ENCODE data around the gene FGF14. TPM values are rescaled to one million over a fixed set of nuclear protein-coding genes. Genes with fewer than 3 reads are reported as not detected.
"Not testable (repeated sequence)": the region's sequence is repeated elsewhere in the genome, so short reads cannot be mapped to it uniquely, and the experiment has no call there.

FGF14 gene
- total RNA-seq, 2 experiments from 2014 or later = not detected

DNA sequence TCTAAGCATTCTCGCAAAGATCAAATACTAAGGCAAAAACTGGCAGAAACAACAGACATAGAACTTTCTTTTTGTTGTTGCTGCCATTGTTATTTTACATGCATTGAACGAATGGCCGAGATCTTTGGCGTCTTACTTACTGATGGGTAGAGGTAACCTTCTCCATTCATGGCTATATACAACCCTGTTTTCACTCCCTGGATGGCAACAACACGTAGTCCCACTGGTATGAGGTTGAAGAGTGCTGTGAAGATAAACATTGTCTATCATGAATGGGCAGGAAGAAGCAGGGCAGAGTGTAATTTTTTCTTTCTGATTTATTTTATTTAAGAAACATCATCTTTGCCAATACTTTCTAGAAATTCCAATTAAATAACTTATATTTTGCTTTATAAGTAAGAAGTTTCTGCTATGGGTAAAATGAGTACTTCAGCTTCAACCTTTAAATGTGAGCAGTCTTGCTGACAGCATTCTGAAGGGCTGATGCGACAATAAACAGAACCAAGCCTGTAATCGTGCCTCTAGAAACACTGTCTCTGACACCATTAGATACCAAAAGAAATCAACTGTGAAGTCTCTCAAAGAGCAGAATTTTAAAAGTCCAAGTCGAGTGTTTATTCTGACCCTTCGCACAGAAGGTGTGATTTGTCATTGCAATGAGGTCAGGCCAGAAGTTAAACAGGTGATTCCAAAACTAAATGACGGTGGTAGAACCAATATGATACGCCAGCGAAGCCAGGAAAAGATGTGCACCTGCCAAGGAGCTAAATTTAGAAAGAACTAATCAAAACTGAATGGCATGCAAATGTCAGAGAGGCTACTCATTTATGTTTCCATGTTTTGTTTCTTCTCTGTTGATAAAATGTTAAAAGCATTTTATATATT lies 533.0 kb downstream of the FGF14 start:
- Mint-ChIP-seq H3K4me1 (no peaks in the 10 kb centered on the region), H3K27me3 (peaks cover 5% of the 10 kb centered on the region), H3K4me3 (no peak overlapping the region), H3K27ac (no peak overlapping the region), H3K36me3 (no peaks in the 10 kb centered on the region), H3K9me3 (no peaks in the 10 kb centered on the region)
- DNase-seq = no peak

DNA sequence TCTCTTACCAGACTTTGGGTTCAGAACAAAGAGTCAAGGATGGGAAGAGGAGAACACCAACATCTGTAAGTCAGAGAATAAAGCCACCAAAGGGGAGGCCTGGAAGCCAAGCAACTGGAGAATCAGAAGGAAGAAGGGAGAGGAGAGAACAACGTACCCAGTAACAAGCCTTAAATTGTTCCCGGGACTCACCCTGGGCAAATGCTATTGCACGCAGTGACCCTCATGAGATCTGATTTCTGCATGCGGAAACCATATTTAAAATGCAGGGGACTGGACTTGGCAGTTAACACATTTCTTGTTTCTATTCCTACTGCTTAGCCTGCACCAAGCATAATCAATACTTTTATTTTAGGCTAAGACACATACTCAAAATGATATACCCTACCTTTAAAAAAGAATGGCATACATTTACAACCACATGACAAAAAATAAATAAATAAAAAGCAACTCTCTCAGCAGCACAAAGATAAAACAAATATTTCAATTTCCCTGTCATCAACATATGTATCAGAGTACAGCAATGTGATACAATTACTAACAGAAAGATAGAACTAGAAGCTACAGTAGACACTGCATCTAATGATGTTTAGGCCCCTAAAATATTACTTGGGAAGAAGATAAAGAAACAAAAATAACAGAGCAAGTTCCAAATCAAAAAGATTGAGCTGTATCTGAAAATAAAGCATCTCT lies 534.8 kb downstream of the FGF14 start:
- DNase-seq = no peak
- Mint-ChIP-seq H3K4me3 (no peak overlapping the region), H3K27ac (no peak overlapping the region), H3K9me3 (no peaks in the 10 kb centered on the region), H3K36me3 (no peaks in the 10 kb centered on the region), H3K27me3 (peaks cover 5% of the 10 kb centered on the region), H3K4me1 (no peaks in the 10 kb centered on the region)

DNA sequence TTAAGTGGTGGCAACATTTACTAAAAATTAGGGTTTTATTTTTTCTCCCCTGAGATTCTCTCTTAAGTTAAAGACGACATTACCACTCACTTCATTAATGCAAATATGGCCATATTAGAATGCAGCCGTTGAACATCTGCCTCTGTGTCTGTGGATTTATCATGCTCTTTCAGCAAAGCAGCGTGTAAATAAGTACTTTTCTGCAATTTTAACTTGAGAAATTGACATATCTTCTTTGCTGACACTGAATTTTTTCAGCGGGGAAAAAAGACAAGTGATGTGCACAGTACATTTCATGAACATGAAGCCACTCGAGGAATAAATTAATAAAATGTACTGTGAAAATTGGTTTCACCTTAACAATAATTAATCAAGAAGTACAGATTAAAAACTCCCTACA lies 543.0 kb downstream of the FGF14 start:
- Mint-ChIP-seq H3K9me3 (no peaks in the 10 kb centered on the region), H3K27ac (no peak overlapping the region), H3K4me1 (no peaks in the 10 kb centered on the region), H3K27me3 (peaks cover 6% of the 10 kb centered on the region), H3K36me3 (no peaks in the 10 kb centered on the region), H3K4me3 (no peak overlapping the region)
- no peak for DNase-seq

DNA sequence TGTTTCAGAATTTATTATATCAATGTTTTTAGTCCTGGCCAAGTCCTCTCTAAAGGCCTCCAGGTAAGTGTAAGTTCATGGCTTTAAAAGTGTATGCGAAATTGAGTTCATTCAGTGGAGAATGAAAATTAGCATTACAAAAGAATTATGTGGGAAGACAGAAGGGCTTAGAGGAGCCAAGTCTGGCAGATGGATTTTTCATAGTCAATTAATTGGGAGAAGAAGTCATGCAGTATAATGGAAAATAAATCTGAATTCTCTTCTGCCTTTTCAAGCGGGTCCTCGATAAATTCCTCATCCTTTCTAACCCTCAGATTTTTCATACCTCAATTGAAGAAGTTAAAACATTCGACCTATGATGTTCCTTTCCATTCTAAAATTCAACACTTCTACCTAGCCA lies 555.1 kb downstream of the FGF14 start:
- Mint-ChIP-seq H3K27me3 (peaks cover 6% of the 10 kb centered on the region), H3K4me1 (no peaks in the 10 kb centered on the region), H3K9me3 (no peaks in the 10 kb centered on the region), H3K4me3 (no peak overlapping the region), H3K36me3 (no peaks in the 10 kb centered on the region), H3K27ac (no peak overlapping the region)
- no peak for DNase-seq

DNA sequence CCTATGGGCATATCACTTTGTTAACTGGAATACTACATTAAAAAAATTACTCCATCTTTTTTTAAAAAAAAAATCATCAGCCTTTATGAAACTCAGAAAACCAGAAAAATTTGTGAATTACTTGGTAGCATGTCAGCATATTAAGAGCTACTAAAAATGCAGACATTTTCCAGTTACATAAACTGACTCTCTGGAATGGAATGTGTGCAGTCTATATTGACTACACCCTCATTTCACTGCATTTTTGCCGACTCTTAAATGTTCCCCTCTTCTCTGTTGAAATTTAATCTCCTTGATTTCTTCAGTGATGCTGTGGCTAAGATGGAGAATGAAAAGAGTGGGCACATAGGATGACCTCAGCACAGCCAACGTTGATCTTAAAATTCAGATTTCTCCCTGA lies 555.6 kb downstream of the FGF14 start:
- Mint-ChIP-seq H3K27ac (no peak overlapping the region), H3K27me3 (peaks cover 3% of the 10 kb centered on the region), H3K36me3 (no peaks in the 10 kb centered on the region), H3K9me3 (no peaks in the 10 kb centered on the region), H3K4me3 (no peak overlapping the region), H3K4me1 (no peaks in the 10 kb centered on the region)
- DNase-seq = no peak

DNA sequence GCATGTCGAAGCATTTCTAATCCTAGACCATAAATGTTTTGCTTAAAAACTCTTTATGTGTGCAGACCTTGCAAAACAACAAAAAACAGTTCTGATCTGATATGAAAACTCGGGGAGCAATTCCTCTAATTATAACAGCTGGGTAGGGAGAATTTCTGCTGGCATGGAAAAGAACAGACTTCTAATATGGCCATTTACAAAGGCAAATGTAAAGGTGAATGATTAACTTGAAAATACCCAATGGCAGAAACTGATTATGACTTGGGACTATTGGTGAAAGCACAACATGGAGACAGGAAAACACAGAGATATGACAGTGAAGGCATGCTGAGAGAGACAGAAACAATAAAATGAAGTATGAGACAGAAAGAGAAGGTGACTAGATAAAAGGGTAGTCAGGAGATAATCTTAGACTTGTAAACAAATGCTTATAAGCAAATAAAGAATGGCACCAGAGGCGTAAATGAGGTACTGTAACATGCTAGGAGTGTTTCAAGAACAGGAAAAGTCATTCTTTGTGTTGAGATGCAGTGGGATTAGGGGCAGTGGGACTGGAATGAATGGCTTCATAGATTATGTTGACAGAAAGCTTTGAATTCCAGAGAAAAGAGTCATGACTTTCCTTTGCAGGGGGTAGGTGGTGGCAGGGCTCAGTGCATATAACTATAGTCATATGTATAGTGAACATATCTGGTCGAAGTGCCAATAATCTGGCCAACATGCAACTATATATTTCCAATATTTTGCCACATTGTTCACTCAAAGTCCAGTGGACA lies 556.4 kb downstream of the FGF14 start:
- no peak overlapping the region for H3K27ac Mint-ChIP-seq
- H3K27me3 Mint-ChIP-seq = peaks cover 3% of the 10 kb centered on the region
- DNase-seq = no peak
- H3K4me3 Mint-ChIP-seq = no peak overlapping the region
- no peaks in the 10 kb centered on the region for H3K36me3 Mint-ChIP-seq
- H3K9me3 Mint-ChIP-seq = no peaks in the 10 kb centered on the region
- H3K4me1 Mint-ChIP-seq = no peaks in the 10 kb centered on the region

DNA sequence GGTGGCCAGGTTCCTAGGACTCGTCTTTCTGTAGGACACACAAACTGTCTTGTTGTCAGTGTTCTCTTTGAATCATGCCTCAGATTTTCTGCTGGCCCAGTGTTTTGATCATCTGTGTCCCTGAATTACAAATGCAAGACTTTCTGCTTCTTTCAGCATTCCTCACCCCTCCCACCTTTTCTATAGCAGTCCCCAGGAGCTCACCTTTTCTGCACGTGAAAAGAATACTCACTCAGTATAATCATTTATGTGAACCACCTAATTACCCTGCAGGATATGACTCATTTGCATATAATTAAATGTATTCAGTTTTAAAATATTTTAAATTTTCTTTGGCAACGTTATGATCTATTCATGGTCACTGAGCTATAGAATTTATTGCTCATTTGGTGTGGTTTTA lies 560.1 kb downstream of the FGF14 start:
- Mint-ChIP-seq H3K9me3 (no peaks in the 10 kb centered on the region), H3K36me3 (no peaks in the 10 kb centered on the region), H3K4me3 (no peak overlapping the region), H3K4me1 (no peaks in the 10 kb centered on the region), H3K27ac (no peak overlapping the region), H3K27me3 (peaks cover 3% of the 10 kb centered on the region)
- no peak for DNase-seq

DNA sequence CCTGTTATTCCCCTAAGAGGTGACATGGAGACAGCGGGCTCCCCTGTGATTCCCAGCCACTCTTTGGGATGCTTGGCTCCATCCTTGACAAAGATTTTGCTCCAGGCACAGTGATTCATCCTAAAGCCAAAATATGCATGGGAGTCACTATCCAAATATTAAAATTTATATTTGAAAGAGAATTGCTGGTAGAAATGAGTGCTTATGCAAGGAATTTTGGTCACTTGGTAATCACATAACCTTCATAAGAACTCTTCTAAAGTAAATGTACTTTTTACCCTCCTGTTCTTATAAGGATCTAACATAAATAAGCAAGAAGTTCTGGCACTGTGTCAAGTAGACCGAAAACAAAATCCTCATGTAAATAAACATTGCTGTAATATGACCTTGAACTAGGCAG lies 563.5 kb downstream of the FGF14 start:
- Mint-ChIP-seq H3K36me3 (no peaks in the 10 kb centered on the region), H3K27me3 (no peaks in the 10 kb centered on the region), H3K4me1 (no peaks in the 10 kb centered on the region), H3K9me3 (no peaks in the 10 kb centered on the region), H3K27ac (no peak overlapping the region), H3K4me3 (no peak overlapping the region)
- DNase-seq = no peak

DNA sequence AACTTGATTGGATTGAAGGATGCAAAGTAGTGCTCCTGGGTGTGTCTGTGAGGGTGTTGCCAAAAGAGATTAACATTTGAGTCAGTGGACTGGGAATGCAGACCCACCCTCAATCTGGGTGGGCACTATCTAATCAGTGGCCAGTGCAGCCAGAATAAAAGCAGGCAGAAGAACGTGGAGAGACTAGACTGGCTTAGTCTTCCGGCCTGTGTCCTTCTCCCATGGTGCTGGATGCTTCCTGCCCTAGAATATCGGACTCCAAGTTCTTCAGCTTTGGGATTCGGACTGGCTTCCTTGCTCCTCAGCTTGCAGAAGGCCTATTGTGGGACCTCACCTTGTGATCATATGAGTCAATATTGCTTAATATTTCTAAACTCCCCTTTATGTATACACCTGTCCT lies 564.1 kb downstream of the FGF14 start:
- DNase-seq, H3K9me3 Mint-ChIP-seq, H3K4me1 Mint-ChIP-seq, H3K27ac Mint-ChIP-seq, H3K27me3 Mint-ChIP-seq, H3K4me3 Mint-ChIP-seq, H3K36me3 Mint-ChIP-seq: not testable (repeated sequence)

DNA sequence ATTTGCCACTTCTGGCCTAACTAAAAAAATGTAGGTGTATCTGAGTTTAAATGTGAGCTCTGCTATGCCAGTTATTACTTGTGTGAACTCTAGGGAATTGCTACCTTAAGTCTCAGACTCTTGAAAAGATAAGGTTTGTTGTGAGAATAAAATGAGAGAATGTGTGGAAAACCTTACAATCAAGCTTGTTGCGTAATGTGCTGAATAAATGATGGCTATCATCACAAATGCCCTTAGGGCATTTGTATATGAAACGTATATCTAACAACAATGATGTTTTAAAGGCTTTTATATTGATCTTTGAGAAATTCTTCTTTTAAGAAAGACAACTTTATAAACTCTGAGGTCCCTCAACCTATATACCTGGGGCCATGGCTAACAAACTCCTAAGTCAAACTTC lies 564.6 kb downstream of the FGF14 start:
- no peaks in the 10 kb centered on the region for H3K9me3 Mint-ChIP-seq
- no peaks in the 10 kb centered on the region for H3K4me1 Mint-ChIP-seq
- no peaks in the 10 kb centered on the region for H3K36me3 Mint-ChIP-seq
- no peak overlapping the region for H3K27ac Mint-ChIP-seq
- no peaks in the 10 kb centered on the region for H3K27me3 Mint-ChIP-seq
- H3K4me3 Mint-ChIP-seq = no peak overlapping the region
- DNase-seq = no peak

DNA sequence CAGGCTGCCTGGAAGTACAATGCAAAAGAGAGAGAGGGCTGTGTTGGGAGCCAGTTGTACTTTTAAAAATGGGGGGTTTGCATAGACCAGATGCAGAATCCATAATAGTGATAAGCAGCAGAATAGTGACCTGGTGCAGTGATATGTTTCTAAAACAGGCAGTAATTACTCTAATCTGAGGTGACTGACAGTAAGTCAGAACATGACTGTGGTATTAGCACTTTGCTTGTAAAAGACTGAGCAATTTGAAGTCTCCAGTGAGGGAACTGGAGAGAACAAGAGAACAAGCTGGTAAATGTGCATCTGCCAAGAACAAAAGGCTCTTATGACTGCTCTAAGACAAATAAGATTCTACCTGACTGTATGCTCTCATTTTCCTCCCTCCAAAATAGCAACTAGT lies 565.9 kb downstream of the FGF14 start:
- DNase-seq = no peak
- Mint-ChIP-seq H3K4me1 (no peaks in the 10 kb centered on the region), H3K27ac (no peak overlapping the region), H3K4me3 (no peak overlapping the region), H3K27me3 (no peaks in the 10 kb centered on the region), H3K36me3 (no peaks in the 10 kb centered on the region), H3K9me3 (no peaks in the 10 kb centered on the region)

DNA sequence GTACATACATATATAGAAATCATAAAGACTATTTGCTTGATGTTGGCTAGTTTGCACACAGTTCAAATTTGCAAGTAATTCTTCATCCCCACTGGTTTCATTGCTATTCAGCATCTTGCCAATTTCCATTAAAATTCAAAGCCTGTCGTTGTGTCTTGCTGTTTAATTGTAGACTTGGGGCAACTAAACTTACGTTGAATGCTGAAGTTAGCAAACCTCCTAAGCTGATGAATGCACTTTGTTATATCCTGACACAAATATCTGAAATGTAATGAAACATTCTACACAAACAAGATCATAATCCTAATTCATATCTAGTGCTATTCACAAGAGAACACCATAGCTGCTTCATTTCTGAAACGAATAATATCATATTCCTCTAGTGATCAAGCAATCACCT lies 568.2 kb downstream of the FGF14 start:
- DNase-seq = no peak
- H3K27me3 Mint-ChIP-seq = peaks cover 4% of the 10 kb centered on the region
- H3K4me3 Mint-ChIP-seq = no peak overlapping the region
- no peaks in the 10 kb centered on the region for H3K36me3 Mint-ChIP-seq
- peaks cover 2% of the 10 kb centered on the region for H3K9me3 Mint-ChIP-seq
- H3K27ac Mint-ChIP-seq = no peak overlapping the region
- no peaks in the 10 kb centered on the region for H3K4me1 Mint-ChIP-seq

DNA sequence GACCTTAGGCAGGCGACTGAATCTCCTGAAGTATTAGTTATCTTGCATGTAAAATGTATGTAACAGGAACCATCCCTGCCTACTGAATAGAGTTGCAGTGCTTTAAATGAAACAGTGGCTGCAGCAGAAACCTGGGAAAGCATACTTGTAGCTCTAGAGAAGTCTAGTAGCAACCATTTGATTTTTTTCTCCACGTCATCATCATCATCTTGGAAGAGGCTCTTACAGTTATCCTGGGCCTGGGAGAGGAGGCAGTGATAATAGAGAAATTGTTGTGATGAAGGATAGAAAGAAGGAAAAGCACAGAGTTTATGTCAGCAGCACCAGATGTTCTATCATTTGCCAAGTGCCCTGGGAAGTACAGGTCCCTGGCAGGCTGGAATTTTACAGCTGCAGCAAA lies 571.8 kb downstream of the FGF14 start:
- no peaks in the 10 kb centered on the region for H3K36me3 Mint-ChIP-seq
- no peak for DNase-seq
- no peaks in the 10 kb centered on the region for H3K4me1 Mint-ChIP-seq
- peaks cover 4% of the 10 kb centered on the region for H3K27me3 Mint-ChIP-seq
- peaks cover 2% of the 10 kb centered on the region for H3K9me3 Mint-ChIP-seq
- no peak overlapping the region for H3K4me3 Mint-ChIP-seq
- no peak overlapping the region for H3K27ac Mint-ChIP-seq

DNA sequence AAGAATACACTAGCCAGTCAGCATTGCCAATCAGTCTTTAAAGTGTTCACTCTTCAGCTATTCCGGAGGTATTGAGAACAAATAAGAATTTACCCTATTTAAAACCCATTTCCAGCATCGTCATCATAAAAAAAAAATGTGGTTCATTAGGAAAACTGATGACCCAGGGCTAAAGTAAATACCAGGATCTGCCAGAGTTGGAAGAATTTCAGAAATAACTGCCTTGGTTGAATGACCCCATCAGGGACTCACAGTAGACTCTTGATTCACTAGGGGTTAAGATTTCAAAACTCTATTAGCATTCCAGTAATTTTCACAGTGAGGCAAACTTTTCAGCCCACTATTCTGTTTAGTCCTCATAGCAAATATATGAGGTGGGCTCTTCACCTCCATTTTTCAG lies 572.4 kb downstream of the FGF14 start:
- H3K9me3 Mint-ChIP-seq = peaks cover 2% of the 10 kb centered on the region
- H3K27me3 Mint-ChIP-seq = peaks cover 4% of the 10 kb centered on the region
- no peaks in the 10 kb centered on the region for H3K36me3 Mint-ChIP-seq
- no peak overlapping the region for H3K4me3 Mint-ChIP-seq
- no peaks in the 10 kb centered on the region for H3K4me1 Mint-ChIP-seq
- H3K27ac Mint-ChIP-seq = no peak overlapping the region
- no peak for DNase-seq

DNA sequence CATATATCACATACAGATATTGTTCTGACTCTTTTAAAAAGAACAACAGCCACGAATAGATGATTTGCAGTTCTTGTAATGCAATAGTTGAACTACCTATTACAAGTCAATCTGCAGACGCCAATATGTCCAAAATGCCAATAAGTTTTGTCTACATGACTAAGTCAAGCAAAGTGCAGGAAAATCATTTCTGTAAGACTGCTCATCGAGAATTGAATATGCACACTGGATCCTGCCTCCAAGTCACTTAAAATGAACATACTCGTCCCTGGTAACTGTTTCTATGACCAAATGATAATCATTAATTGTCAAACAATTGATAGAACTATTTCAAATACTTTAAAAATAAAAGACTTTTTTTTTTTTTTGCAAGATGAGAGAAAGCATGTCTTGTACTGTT lies 573.7 kb downstream of the FGF14 start:
- Mint-ChIP-seq H3K27me3 (peaks cover 4% of the 10 kb centered on the region), H3K27ac (no peak overlapping the region), H3K4me1 (no peaks in the 10 kb centered on the region), H3K4me3 (no peak overlapping the region), H3K9me3 (peaks cover 2% of the 10 kb centered on the region), H3K36me3 (no peaks in the 10 kb centered on the region)
- no peak for DNase-seq
